Measurements from ENCODE around the gene PEX11B. TPM values are rescaled to one million over a fixed set of nuclear protein-coding genes. Genes with fewer than 3 reads are reported as not detected.

Gene PEX11B
- total and polyA plus RNA-seq, 2 of the 4 experiments (the other 2 are of a cell fraction) = 15.4 to 24.3 TPM

- Histone ChIP-seq H3K4me1 (ENCODE audit: control insufficient read depth, insufficient read depth, low read length) (no peaks in the 10 kb centered on the region), H3K9me1 (ENCODE audit: insufficient read depth, low read length) (peaks cover 14% of the 10 kb centered on the region), H2AFZ (replicated peaks; ENCODE audit: low read length, poor library complexity) (no peak overlapping the region), H4K5ac (ENCODE audit: low read depth, low read length) (no peak overlapping the region), H2AK9ac (replicated peaks; ENCODE audit: low read depth, low read length, poor library complexity) (no peak overlapping the region), H2BK15ac (ENCODE audit: low read depth, low read length) (no peak overlapping the region), H2BK5ac (ENCODE audit: low read depth, low read length, poor library complexity, severe bottlenecking) (no peak overlapping the region), H2AK5ac (ENCODE audit: low read depth, low read length) (no peak overlapping the region), H3K4me2 (ENCODE audit: low read depth, low read length) (no peak overlapping the region), H3K9ac (ENCODE audit: low read depth, low read length) (no peak overlapping the region), H3K56ac (ENCODE audit: extremely low read depth, insufficient read depth, low read length) (no peak overlapping the region), H4K91ac (ENCODE audit: insufficient read depth, low read depth, low read length) (no peak overlapping the region), H3K36me3 (ENCODE audit: control insufficient read depth, insufficient read depth, low read length) (no peaks in the 10 kb centered on the region), H4K8ac (ENCODE audit: low read depth in 2 of 2, low read length in 2 of 2) (no peak overlapping the region), H3K9me3 (ENCODE audit: control insufficient read depth, insufficient read depth, low read length) (no peaks in the 10 kb centered on the region), H3K27me3 (ENCODE audit: control insufficient read depth, insufficient read depth, low read length) (no peaks in the 10 kb centered on the region), H3K14ac (replicated peaks; ENCODE audit: low read depth, low read length) (no peak overlapping the region), H3K79me1 (ENCODE audit: low read depth in 1 of 2, low read length in 2 of 2) (no peaks in the 10 kb centered on the region), H3K4ac (ENCODE audit: low read depth, low read length) (no peak overlapping the region), H2BK20ac (ENCODE audit: low read depth, low read length) (no peak overlapping the region), H3K23ac (ENCODE audit: low read depth, low read length) (no peak overlapping the region), H3K18ac (ENCODE audit: low read depth, low read length) (no peak overlapping the region), H2BK120ac (ENCODE audit: low read depth, low read length) (no peak overlapping the region), H4K20me1 (ENCODE audit: insufficient read depth, low read length) (no peaks in the 10 kb centered on the region), H3K27ac (ENCODE audit: insufficient read depth, low read length) (no peak overlapping the region), H3K4me3 (ENCODE audit: insufficient read depth, low read depth, low read length) (no peak overlapping the region)
- intact Hi-C loops (cut with micrococcal nuclease) = no loop called here
- POLR2A ChIA-PET (ENCODE audit: unreplicated experiment) = no interaction called here
- ATAC-seq (ENCODE audit: low read depth) (no peak), DNase-seq (no peak)
- WGBS, 2 experiments (ENCODE audit: extremely low coverage in 2 of 2, insufficient read length in 1 of 2) = 100% methylated on average over 3 of the region's 12 CpGs; no CpG with 5 or more reads in 1 of the 2 experiments
- dilution Hi-C loops (cut with HindIII; ENCODE audit: low sequenced_read_pairs, unreplicated experiment) = no loop called here
- CTCF ChIA-PET = no interaction called here
- no TSS peak for BruUV-seq (replicated peaks)
- in situ Hi-C loops (cut with MboI; ENCODE audit: low sequenced_read_pairs) = no loop called here
- no peak for TF ChIP-seq CTCF (conservative IDR thresholded peaks at IDR 0.05; ENCODE audit: low read depth, low read length)
- no peak for TF ChIP-seq RCOR1 (IDR thresholded peaks at IDR 0.05; ENCODE audit: insufficient replicate concordance, low read length)
- no peak for TF ChIP-seq CEBPB (IDR thresholded peaks at IDR 0.05; ENCODE audit: low read depth, low read length)
- TF ChIP-seq MAZ (IDR thresholded peaks at IDR 0.05; ENCODE audit: borderline replicate concordance, low read depth, low read length) = no peak
- no peak for TF ChIP-seq RAD21 (IDR thresholded peaks at IDR 0.05; ENCODE audit: low read length)
- TF ChIP-seq FOS (IDR thresholded peaks at IDR 0.05; ENCODE audit: low read depth, low read length) = no peak
- TF ChIP-seq MAFK (IDR thresholded peaks at IDR 0.05; ENCODE audit: low read depth, low read length) = no peak
- no peak for TF ChIP-seq SMC3 (IDR thresholded peaks at IDR 0.05; ENCODE audit: low read depth, low read length)
- no peak for TF ChIP-seq POLR2A (IDR thresholded peaks at IDR 0.05; ENCODE audit: low read depth, low read length)
These were observed 17.1 kb downstream of the PEX11B start for GRCh38 chr1:145901312-145902021.

All from IMR-90 (cell line).